ENCODE measurements around the gene DNAJC1. TPM values are rescaled to one million over a fixed set of nuclear protein-coding genes. Genes with fewer than 3 reads are reported as not detected.

The DNAJC1 gene
- polyA plus RNA-seq, 1 experiment, result 33.2 TPM

DNA sequence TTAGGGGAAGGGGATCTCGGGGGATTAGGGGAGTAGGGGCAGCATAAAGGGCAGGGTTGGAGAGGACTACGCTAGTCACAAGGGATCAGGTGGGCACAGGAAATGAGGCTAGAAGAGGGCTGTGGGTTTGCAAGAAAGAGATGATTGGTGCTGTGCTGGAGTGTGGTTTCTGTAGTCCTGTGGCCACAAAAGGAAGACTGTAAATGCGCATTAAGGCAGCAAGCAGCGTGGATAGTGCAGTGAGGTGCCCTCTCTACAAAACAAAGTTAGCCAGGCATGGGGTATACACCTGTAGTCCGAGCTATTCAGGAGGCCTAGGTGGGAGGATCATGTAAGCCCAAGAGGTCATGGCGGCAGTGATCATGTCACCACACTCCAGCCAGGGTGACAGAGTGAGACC is 257.4 kb downstream of the DNAJC1 start:
- Histone ChIP-seq H3K36me3 (ENCODE audit: control insufficient read depth, insufficient read depth, low read length) (peaks cover 7% of the 10 kb centered on the region), H3K27me3 (ENCODE audit: control insufficient read depth, insufficient read depth, low read length) (no peaks in the 10 kb centered on the region), H3K4me3 (ENCODE audit: low read depth, low read length) (no peak overlapping the region)
- no peak for DNase-seq (ENCODE audit: low read depth)
- ChIA-PET CTCF (interaction anchor here (0.9 kb wide), 1 partner anchor 14 kb away, joined by 3 read pairs; no protein-coding TSS in a partner anchor), POLR2A (no interaction called here)
- TF ChIP-seq, protein P1, sequence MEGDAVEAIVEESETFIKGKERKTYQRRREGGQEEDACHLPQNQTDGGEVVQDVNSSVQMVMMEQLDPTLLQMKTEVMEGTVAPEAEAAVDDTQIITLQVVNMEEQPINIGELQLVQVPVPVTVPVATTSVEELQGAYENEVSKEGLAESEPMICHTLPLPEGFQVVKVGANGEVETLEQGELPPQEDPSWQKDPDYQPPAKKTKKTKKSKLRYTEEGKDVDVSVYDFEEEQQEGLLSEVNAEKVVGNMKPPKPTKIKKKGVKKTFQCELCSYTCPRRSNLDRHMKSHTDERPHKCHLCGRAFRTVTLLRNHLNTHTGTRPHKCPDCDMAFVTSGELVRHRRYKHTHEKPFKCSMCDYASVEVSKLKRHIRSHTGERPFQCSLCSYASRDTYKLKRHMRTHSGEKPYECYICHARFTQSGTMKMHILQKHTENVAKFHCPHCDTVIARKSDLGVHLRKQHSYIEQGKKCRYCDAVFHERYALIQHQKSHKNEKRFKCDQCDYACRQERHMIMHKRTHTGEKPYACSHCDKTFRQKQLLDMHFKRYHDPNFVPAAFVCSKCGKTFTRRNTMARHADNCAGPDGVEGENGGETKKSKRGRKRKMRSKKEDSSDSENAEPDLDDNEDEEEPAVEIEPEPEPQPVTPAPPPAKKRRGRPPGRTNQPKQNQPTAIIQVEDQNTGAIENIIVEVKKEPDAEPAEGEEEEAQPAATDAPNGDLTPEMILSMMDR (IDR thresholded peaks at IDR 0.05; ENCODE audit: insufficient read depth, low read depth, low read length), result no peak

DNA sequence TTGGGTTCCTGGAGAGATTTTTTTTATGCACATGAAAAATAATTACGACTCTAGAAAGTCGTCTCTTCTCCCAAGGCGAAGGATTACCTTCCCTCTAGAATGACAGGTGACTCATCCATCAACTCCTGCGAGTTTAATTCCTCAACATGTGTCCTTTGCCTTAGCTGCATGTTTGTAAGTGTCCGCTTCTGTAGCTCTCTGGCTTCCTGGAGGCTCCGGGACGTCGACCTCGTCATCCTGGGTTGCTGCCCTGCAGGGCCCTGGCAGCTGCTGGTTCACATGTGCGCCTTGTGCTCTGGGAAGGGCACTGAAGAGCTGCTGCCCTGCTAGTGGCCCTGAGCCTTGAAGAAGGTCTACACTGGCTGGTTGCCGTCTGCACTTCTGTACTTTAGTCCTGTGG is 259.3 kb downstream of the DNAJC1 start:
- Histone ChIP-seq H3K36me3 (ENCODE audit: control insufficient read depth, insufficient read depth, low read length) (peaks cover 11% of the 10 kb centered on the region), H3K4me3 (ENCODE audit: low read depth, low read length) (no peak overlapping the region), H3K27me3 (ENCODE audit: control insufficient read depth, insufficient read depth, low read length) (no peaks in the 10 kb centered on the region)
- TF ChIP-seq, protein P1 (IDR thresholded peaks at IDR 0.05; ENCODE audit: insufficient read depth, low read depth, low read length), result no peak
- ChIA-PET POLR2A (no interaction called here), CTCF (interaction anchor here (1.9 kb wide), 1 partner anchor 12 kb away, joined by 10 read pairs; no protein-coding TSS in a partner anchor)
- no peak for DNase-seq (ENCODE audit: low read depth)

DNA sequence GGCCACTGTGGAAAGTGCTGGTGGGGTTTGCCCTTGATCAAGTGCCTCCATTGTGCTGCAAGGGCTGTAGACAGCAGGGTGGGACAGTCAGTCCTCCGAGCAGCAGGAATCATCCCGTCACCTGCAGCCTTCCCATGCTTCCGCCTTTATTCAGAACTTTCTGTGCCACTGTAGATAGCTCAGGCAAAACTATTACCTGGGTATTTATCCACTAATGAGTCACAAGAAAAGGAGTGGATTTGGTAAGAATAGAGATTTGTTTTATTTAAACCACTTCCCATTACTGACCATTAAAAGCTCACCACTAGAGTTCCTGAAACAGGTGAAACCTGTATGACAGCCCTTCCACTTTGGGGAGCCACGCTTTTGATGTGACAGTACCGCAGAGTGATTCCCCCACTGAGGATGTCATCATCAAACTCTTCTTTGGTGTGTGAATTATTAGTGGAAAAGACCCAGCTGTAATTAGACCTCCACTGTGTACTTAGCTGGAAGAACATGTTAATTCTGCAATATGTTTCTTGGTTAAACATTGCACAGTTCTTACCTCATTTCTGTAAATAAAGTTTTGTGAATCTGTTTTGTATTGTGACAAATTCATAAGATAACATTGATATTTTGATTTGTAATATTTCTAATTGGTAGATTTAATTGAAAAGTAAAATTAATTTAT is 260.7 kb downstream of the DNAJC1 start:
- no peak overlapping the region for H3K4me3 ChIP-seq (ENCODE audit: low read depth, low read length)
- CTCF ChIA-PET, result interaction anchor here (1.5 to 1.9 kb wide), 2 partner anchors 10 to 247 kb away, joined by 3 to 10 read pairs; no protein-coding TSS in a partner anchor
- POLR2A ChIA-PET, result no interaction called here
- no peaks in the 10 kb centered on the region for H3K27me3 ChIP-seq (ENCODE audit: control insufficient read depth, insufficient read depth, low read length)
- TF ChIP-seq, protein P1 (IDR thresholded peaks at IDR 0.05; ENCODE audit: insufficient read depth, low read depth, low read length), result no peak
- DNase-seq (ENCODE audit: low read depth), result no peak
- H3K36me3 ChIP-seq (ENCODE audit: control insufficient read depth, insufficient read depth, low read length), result peaks cover 16% of the 10 kb centered on the region

DNA sequence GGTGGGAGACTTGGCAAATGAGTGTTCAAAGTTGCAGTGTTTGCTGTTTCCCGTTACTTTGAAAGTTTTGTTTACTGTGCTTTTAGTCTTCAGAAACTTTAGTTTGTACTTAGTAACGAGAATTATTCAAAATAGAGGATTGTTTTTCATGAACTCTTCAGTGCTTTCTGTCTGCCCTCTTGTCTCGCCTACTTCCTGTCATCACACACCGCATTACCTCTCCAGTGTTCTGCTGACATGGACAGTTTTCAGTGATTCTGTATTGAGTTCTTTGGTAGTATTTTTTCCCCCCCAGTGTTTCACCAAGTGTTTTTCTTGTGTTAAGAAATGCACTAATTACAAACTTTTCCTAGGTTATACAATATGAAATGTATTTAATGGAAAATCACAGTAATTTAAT is 262.5 kb downstream of the DNAJC1 start:
- no peaks in the 10 kb centered on the region for H3K27me3 ChIP-seq (ENCODE audit: control insufficient read depth, insufficient read depth, low read length)
- TF ChIP-seq, protein P1 (IDR thresholded peaks at IDR 0.05; ENCODE audit: insufficient read depth, low read depth, low read length), result no peak
- CTCF ChIA-PET, result interaction anchor here (0.6 kb wide), 2 partner anchors 247 to 269 kb away, joined by 3 read pairs; no protein-coding TSS in a partner anchor
- H3K4me3 ChIP-seq (ENCODE audit: low read depth, low read length), result no peak overlapping the region
- no peak for DNase-seq (ENCODE audit: low read depth)
- H3K36me3 ChIP-seq (ENCODE audit: control insufficient read depth, insufficient read depth, low read length), result peaks cover 24% of the 10 kb centered on the region
- POLR2A ChIA-PET, result no interaction called here

DNA sequence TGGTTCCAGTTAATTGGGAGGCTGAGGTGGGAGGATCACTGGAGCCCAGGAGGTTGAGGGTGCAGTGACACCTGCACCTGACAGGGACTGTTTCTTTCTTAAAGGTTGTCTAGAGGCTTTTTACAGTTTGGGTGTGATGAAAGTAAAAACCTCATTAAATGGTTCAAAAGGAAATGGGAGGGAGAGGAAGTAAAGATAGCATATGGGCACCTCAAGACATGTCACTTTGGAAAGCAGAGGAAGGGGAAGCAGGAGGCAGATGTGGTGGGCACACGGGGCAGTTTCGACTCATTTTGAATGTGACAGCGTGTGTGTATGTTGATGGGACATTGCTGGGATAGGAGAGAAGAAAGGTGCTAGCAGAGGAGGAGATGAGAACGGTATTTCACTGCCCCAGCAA is 266.4 kb downstream of the DNAJC1 start:
- POLR2A ChIA-PET, result no interaction called here
- H3K4me3 ChIP-seq (ENCODE audit: low read depth, low read length), result no peak overlapping the region
- TF ChIP-seq, protein P1 (IDR thresholded peaks at IDR 0.05; ENCODE audit: insufficient read depth, low read depth, low read length), result no peak
- peaks cover 24% of the 10 kb centered on the region for H3K36me3 ChIP-seq (ENCODE audit: control insufficient read depth, insufficient read depth, low read length)
- no peaks in the 10 kb centered on the region for H3K27me3 ChIP-seq (ENCODE audit: control insufficient read depth, insufficient read depth, low read length)
- no peak for DNase-seq (ENCODE audit: low read depth)
- CTCF ChIA-PET, result no interaction called here

Data from BJ (cell line).